ENCODE measurements around the gene ZNF148. TPM values are rescaled to one million over a fixed set of nuclear protein-coding genes. Genes with fewer than 3 reads are reported as not detected.

ZNF148 gene
- total RNA-seq, 1 donor from 2014 or later, result 17.6 TPM

DNA sequence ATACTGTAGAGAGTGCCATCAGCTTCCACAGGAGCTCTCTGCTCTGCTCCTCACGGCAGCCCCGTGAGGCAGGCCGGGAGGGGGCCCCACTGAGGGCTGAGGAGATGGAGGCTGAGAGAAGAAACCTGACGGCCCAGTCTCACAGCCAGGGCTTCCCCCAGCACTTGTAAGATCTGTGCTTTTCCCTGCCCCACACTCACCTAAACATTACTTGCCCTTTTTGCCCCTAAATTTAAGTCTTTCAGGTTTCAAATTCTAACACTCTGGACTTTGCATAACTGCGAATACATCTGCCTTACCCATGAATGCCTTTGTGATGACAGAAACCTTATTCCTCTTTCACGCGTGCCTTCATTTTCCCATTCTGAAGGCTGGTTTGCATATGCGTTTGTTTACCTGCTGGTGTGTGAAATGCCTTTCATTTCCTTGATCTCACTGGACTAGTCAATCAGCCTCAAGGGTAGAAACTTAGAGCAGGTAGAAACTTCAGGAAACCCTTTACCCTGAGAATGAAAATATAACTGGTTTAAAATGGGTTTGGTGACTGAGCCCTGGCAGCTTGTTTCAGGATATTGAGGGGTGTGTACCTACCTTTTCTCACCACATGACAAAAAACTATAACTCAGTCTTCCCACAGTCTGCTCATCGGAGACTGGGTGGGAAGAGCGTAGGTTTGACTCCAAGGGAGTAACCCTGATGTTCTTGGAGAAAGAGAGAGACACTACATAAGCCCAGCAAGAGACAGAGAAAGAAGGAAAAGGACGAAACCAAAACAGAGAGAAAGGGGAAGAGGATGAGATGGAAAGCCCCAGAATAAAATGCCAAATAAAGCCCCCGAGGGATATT lies 182.7 kb downstream of the ZNF148 start:
- DNase-seq (ENCODE audit: low read depth in 2 of 2), result no peak

DNA sequence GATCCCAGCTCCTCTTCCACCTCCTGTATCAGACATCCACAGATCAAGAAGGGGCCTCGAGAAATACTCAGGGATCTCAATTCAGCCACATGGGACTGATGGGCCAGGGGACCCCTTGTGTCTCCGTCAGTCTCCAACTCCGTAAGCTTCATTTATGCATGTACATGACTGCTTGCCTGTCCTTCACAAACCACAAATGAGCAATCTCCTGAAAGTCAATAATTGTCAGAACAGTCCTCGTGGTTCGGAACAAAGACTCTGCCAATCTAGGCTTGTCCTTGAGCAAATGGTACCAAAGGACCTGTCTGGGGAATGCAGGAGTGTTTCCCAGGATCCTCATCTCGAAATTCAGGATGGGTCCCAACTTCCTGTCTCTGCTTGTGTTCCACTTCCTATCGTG lies 183.4 kb downstream of the ZNF148 start:
- no peak for DNase-seq (ENCODE audit: low read depth in 2 of 2)

DNA sequence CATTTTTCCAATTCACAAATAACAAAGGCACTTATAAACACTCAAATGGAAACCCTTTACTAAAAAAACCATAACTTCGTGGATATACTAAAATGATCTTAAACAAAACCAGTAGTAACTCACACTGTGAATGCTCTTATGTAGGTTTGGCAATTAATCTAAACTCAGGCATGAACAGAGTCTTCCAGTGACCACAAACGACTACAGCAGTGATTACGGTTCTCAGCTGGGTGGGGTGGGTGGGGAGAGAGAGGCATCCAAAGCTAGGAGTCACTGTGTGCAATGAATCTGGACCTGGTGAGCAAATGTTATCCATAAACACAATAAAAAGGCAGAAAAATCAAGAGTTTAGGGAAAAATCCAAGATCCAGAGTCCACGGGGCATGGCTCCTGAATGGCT lies 183.9 kb downstream of the ZNF148 start:
- DNase-seq (ENCODE audit: low read depth in 2 of 2), result no peak

DNA sequence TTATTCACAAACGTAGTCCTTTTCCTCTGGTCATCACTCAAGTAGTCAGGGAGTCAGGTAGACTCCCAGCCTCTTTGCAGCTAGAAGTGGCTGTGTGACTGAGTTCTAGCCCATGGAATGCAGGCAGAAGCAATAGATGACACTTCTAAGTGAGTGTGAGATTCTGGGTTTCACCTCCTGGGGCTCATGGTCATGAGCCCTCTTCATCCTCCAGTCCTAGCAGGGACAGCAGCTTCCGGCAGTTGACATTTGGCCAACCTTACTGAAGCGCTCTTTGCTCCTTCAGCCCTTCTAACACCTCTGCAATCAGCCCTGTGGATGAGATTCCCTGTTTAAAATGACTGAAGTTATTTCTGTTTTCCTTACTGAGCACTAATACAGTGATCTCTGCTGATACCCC lies 184.3 kb downstream of the ZNF148 start:
- DNase-seq (ENCODE audit: low read depth in 2 of 2), result no peak

DNA sequence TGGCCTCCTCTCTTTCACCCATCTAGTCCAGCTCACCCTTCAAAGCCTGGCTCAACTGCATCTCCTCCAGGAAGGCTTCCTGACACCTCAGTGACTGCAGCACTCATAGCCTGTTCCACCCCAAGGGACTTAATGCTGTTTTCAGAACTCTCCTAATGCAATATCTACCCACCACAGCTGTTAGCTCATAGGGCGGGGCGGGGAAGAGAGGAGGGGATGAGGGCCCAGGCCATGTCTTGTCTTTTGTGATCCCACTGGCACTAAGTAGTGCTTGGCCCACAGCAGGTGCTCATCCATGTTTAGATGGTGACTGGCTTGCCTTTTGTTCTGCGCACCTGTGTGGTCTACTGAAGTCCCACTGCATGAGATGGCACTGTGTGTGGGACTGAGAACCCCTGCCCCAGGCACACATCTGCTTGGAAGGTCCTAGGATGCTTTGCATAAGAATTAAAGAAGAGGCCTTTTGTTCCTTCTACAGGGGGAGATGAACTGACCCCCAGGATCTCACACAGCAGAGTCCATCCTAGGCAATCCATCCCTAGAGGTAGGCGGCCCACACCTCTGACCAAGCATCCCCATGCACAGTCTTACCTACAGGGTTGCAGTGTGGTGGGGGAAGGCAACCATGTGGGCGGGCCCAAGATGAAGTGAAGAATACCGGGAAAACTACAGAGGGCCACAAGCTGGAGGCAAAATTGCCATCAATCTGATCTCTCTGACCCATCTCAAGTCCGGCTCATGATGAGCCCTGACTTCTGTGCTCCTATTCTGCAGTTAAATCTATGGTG lies 185.6 kb downstream of the ZNF148 start:
- no peak for DNase-seq (ENCODE audit: low read depth in 2 of 2)

DNA sequence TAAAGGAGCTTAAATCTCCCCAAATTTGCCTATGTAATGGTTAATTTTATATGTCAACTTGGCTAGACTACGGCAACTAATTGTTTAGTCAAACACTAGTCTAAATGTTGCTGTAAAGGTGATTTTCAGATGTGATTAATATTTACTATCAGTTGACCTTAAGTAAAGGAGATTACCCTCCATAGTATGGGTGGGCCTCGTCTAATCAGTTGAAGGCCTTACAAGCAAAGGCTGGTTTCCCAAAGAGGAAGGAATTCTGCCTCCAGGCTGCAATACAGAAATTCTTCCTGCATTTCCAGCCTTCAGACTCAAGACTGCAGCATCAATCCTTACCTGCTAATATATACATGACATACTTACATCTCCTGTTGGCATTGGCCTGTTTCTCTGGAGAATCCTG lies 186.2 kb downstream of the ZNF148 start:
- DNase-seq (ENCODE audit: low read depth in 2 of 2), result no peak

DNA sequence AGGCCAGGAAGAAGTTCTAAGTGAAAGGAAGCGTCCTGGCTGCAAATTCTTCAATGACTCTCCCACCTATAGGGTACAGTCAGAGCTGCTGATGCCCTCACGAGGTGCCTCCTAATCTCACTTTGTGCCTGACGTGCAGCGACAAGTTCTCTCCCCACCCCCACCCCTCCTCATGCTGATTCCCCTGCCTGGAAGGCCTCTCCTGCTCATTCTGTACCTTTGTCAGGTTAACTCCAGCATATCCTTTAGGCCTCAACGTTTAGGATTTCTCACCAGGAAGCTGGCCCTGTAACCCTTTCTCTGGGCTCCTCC lies 187.6 kb downstream of the ZNF148 start:
- no peak for DNase-seq (ENCODE audit: low read depth in 2 of 2)

DNA sequence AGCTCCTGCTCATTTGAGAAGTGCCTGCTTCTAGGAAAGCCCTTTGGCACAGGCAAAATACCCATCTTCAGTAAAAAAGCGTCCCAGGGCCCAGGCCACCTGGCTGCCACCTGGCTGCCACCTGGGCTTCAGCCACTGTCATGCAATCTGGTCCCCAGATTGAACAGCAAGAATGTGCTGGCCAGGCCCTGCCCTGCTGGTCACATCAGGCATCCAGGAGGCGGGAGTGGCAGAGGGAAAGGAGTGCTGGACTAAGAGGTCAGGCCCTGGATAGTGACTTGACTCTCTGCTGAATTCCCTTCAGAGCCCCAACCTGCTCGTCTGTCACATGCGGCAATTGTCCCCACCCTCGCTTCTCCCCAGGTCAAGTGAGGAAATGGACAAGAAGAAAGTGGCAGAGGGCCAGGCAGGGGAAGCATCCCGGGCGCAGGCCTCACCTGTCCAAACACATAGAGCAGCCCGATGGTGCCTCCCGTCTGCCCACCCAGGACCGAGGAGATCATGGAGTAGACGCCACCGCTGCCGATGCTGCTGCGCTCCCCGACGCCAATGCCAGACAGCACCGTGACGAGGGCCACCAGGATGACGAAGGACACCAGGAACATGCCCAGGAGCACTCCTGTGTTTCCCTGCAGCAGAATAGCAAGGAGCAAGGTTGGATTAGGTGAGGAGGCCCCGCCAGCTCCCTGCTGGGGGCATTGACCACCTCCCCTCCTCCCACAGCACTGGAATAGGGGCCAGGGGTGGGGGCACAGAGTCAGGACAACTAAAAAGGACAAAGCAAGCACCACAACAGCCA lies 188.1 kb downstream of the ZNF148 start:
- DNase-seq (ENCODE audit: low read depth in 2 of 2), result no peak

DNA sequence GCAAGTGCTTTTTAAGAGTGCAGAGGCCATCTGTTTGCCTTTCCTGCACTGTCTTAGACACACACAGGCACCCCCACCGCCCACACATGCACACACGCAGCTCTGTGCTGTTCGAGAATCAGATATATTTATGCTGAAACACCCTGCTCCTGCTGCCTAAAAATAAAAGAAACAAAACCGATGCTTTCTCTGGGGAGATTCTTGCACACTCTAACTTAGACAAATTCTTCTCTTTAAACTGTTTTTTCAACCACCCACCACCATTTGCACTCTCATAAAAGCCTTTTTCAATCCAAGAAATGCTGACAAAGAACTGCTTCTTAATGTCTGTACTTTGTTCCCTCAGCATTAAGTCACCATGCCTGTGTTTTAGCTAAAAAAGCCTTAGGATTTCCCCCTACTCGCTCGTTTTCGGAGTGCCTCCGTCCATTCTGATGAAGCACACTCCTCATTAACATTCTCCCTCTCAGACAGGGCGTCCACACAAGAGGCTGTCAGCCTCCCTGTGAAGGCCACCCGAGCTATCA lies 188.8 kb downstream of the ZNF148 start:
- no peak for DNase-seq (ENCODE audit: low read depth in 2 of 2)

DNA sequence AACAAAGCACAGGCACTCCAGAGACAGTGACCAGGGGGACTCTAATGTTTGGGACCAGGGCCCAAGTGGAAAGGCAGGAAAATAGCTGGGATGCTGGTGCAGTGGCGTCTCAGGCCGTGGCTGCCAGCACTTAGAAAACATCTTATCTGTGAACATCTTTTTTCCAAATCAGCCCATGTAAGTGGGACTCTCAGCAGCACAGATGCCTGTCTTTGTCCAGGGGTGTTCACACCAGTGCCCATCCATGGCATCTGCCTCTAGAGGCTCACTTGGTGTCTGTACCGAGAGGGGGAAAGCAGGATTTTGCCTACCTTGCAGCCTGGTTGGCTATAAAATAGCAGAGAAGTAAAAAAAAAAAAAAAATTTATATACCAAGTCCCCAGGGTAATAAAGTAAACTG lies 189.3 kb downstream of the ZNF148 start:
- DNase-seq (ENCODE audit: low read depth in 2 of 2), result no peak

DNA sequence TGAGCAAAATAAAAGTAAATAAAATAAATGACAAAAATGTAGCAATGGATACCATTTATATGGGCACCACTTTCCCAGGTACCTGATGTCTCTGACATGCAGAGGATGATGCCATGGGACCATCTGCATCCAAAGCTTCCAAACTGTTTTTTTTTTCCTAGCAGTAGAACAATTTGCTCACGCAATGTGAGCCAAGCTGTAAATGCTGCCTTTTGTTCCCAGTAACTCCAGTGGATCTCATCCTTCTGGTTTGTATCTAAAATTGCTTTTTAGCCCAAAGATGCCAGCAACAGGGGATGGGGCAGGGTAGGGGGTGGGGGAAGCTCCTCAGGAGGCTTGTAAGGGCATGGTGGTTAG lies 195.3 kb downstream of the ZNF148 start:
- DNase-seq (ENCODE audit: low read depth in 2 of 2), result no peak

DNA sequence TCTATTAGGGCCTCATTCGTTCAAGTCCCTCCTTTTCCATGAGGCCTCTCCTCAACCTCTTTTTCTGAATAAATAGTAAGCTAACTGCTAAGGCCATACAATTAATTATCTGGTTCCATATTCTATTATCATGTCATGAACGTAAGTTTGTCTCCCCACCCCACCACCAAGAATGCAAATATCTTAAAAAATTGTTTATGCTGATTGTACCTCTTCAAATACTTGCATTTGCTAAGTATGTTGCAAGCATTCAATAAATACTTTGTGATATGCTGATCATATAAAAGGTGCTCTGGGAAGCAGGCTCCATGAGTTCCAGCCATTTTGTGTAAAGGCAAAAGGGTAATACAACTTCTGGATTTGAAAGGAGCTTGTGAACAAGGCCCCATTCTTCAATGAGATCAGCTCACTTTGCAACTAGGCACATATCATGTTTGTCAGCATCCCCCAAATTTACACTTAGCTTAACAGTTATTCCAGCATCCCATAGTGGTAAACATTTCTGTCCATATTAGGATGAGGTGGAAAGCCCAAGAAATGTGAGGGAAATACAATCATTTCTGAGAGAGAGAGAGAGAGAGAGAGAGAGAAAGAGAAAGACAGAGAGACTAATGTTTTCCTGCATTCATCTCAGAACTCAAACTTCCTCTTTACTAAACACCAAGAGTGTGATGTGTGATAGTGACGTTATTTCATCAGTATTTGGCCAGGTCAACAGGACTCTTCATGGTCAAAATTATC lies 195.8 kb downstream of the ZNF148 start:
- no peak for DNase-seq (ENCODE audit: low read depth in 2 of 2)

DNA sequence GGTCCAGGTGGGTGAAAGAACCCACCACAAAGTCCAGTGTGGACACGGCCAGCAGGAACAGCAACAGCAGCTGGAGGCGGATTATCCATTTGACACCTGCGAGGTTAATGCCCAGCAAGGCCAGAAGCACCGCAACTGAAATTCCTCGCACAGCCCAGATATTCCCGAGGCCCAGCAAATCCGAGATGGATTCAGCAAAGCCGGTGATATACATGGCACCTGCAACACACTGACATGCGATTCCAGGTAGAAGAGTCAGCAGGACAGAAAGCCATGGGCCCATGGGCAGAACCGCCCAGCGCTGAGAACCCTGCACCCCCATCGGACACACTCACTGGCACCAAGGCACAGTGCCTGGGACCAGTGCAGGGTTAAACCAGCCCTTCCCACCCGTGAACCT lies 197.4 kb downstream of the ZNF148 start:
- DNase-seq (ENCODE audit: low read depth in 2 of 2), result no peak

Other genes starting within 250 kb of the ZNF148 start
- 0.13 and 0.38 TPM in 2 replicates for gene SLC12A8, start 162.6 kb downstream of the ZNF148 start, total RNA-seq
- 31.1 and 34.3 TPM in 2 replicates for gene SNX4, start 144.9 kb upstream of the ZNF148 start, total RNA-seq
- 7.2 and 7.3 TPM in 2 replicates for gene OSBPL11, start 220.2 kb upstream of the ZNF148 start, total RNA-seq

Data from dermis microvascular lymphatic vessel endothelial cell (primary cell).